GM12878 (cell line): ENCODE results near the gene KRT31. TPM values are rescaled to one million over a fixed set of nuclear protein-coding genes. Genes with fewer than 3 reads are reported as not detected.

ENCODE experiments used
- ATAC-seq: fragments of 200-7000 bp; cut with Tn5 transposase; 3 replicates; pipeline ENCODE4 v1.9.1; 2020; ENCODE audit warnings: mild to moderate bottlenecking, moderate library complexity
- BruUV-seq: library from RNA; stranded (reverse); fragments of 400-500 nt; replicated peaks from 2 replicates; lab custom pipeline; 2021; lab: Mats Ljungman, UMichigan
- CTCF ChIA-PET: fragments of 300-600 bp; sonication (Branson Sonifier 250); formaldehyde crosslinking; extraction: SDS; loops from one replicate; lab custom pipeline; 2021; ENCODE audit warnings: inconsistent platforms; lab: Yijun Ruan, JAX
- POLR2A ChIA-PET: fragments of 350-600 bp; formaldehyde crosslinking; extraction: SDS; loops from one replicate; lab custom pipeline; 2021; ENCODE audit warnings: inconsistent platforms; lab: Charles Lee
- RAD21 ChIA-PET: fragments of 300-600 bp; sonication (Branson Sonifier 250); formaldehyde crosslinking; loops from one replicate; lab custom pipeline; 2023; ENCODE audit warnings: antibody characterized with exemption; ENCODE audit not compliant: unreplicated experiment; lab: Charles Lee
- SMC1A ChIA-PET: fragments of 300-600 bp; sonication (Branson Sonifier 250); formaldehyde crosslinking; loops from one replicate; lab custom pipeline; 2023; ENCODE audit not compliant: unreplicated experiment, uncharacterized antibody; lab: Charles Lee
- DNase-seq: peaks from one replicate; pipeline ENCODE4 v3.0.0-alpha.2; 2011; ENCODE audit warnings: low read depth, low spot score
- FAIRE-seq: peaks from 3 replicates; lab custom pipeline; 2011; peaks lifted over from hg19 to GRCh38; lab: Jason Lieb, UNC
- H2AFZ ChIP-seq: 2 replicates; pipeline ENCODE4 v1.6.0; 2011; ENCODE audit warnings: low read depth, low read length, control low read depth; ENCODE audit not compliant: control insufficient read depth
- H3K27ac ChIP-seq: 2 replicates; pipeline ENCODE4 v1.5.1; 2011; ENCODE audit warnings: control low read depth; ENCODE audit not compliant: control insufficient read depth, insufficient read depth
- H3K27me3 ChIP-seq, 2 experiments: replicated peaks in 1 of 2; 2 replicates each; pipeline versions ENCODE4 v1.6.0 to v1.6.1; 2011; ENCODE audit warnings: low read length in 1 of 2; ENCODE audit not compliant: control insufficient read depth in 2 of 2, insufficient read depth in 2 of 2
- H3K36me3 ChIP-seq, 2 experiments: 2 replicates each; pipeline ENCODE4 v1.5.1; 2011; ENCODE audit warnings: low read length in 1 of 2; ENCODE audit not compliant: control insufficient read depth in 2 of 2, insufficient read depth in 2 of 2
- H3K4me1 ChIP-seq: 2 replicates; pipeline ENCODE4 v1.6.1; 2011; ENCODE audit warnings: mild to moderate bottlenecking, low read length, moderate library complexity, mixed read lengths; ENCODE audit not compliant: control insufficient read depth, insufficient read depth
- H3K4me2 ChIP-seq: 2 replicates; pipeline ENCODE4 v1.6.0; 2011; ENCODE audit warnings: control low read depth; ENCODE audit not compliant: control insufficient read depth, insufficient read depth
- H3K4me3 ChIP-seq: fragments of 200-600 bp; sonication (generic); 2 replicates; pipeline ENCODE4 v1.5.1; 2016
- H3K79me2 ChIP-seq: 2 replicates; pipeline ENCODE4 v1.6.0; 2011; ENCODE audit warnings: low read length; ENCODE audit not compliant: control insufficient read depth, insufficient read depth
- H3K9ac ChIP-seq: 2 replicates; pipeline ENCODE4 v1.8.0; 2011; ENCODE audit warnings: low read length, control low read depth, mixed read lengths; ENCODE audit not compliant: control insufficient read depth, insufficient read depth
- H3K9me3 ChIP-seq: replicated peaks from 3 replicates; pipeline ENCODE4 v1.5.1; 2011; ENCODE audit warnings: mild to moderate bottlenecking, low read length; ENCODE audit not compliant: control insufficient read depth, insufficient read depth
- H4K20me1 ChIP-seq: 2 replicates; pipeline ENCODE4 v1.6.0; 2011; ENCODE audit not compliant: control insufficient read depth, insufficient read depth
- BACH1 ChIP-seq: fragments of 450-650 bp; IDR thresholded peaks from 2 replicates; pipeline ENCODE4 v1.6.1; 2017; ENCODE audit warnings: mild to moderate bottlenecking, borderline replicate concordance
- CHD2 ChIP-seq: IDR thresholded peaks from 2 replicates; pipeline ENCODE4 v1.6.1; 2011; ENCODE audit warnings: low read depth, low read length, improper control_type of control experiment, borderline replicate concordance
- CHD4 ChIP-seq: fragments of 200-600 bp; sonication (generic); IDR thresholded peaks from 2 replicates; pipeline ENCODE4 v1.6.1; 2016; ENCODE audit warnings: mild to moderate bottlenecking
- FOXM1 ChIP-seq: IDR thresholded peaks from 2 replicates; pipeline ENCODE4 v1.6.1; 2012; ENCODE audit warnings: low read depth, mild to moderate bottlenecking, inconsistent platforms, low read length, moderate library complexity
- GATAD2B ChIP-seq: fragments of 450-650 bp; conservative IDR thresholded peaks from 2 replicates; pipeline ENCODE4 v1.6.1; 2017; ENCODE audit warnings: low read depth, mild to moderate bottlenecking, moderate library complexity
- HDAC2 ChIP-seq: fragments of 200-600 bp; sonication (generic); IDR thresholded peaks from 2 replicates; pipeline ENCODE4 v1.6.1; 2017
- MTA2 ChIP-seq: fragments of 450-650 bp; IDR thresholded peaks from 2 replicates; pipeline ENCODE4 v1.6.1; 2016; ENCODE audit warnings: low read depth, mild to moderate bottlenecking, moderate library complexity
- POLR2AphosphoS2 ChIP-seq: IDR thresholded peaks from 2 replicates; pipeline ENCODE4 v1.6.1; 2011; ENCODE audit warnings: low read depth, mild to moderate bottlenecking, low read length, improper control_type of control experiment, moderate library complexity
- RBBP5 ChIP-seq: fragments of 200-600 bp; sonication (generic); conservative IDR thresholded peaks from 2 replicates; pipeline ENCODE4 v1.6.1; 2016
- ZNF24 ChIP-seq: fragments of 450-650 bp; IDR thresholded peaks from 2 replicates; pipeline ENCODE4 v1.6.1; 2017; ENCODE audit warnings: antibody characterized with exemption, mild to moderate bottlenecking
- ZSCAN29 ChIP-seq: fragments of 450-650 bp; IDR thresholded peaks from 2 replicates; pipeline ENCODE4 v1.6.1; 2017; ENCODE audit warnings: mild to moderate bottlenecking, moderate library complexity
- whole genome bisulfite sequencing: methylation state at CpG from one replicate; pipeline ENCODE4 v1.1.6; 2016; ENCODE audit warnings: low lambda C conversion rate; ENCODE audit not compliant: insufficient replicate concordance, insufficient coverage; ENCODE audit errors: missing lambda C conversion rate; 5-methylcytosine and 5-hydroxymethylcytosine counted together
- in situ Hi-C: fragments of 300-500 bp; cut with MboI; formaldehyde crosslinking; loops from 9 replicates; pipeline ENCODE4 v1.14.3; 2018; ENCODE audit warnings: mixed read lengths
- intact Hi-C: fragments of 100-400 bp; cut with micrococcal nuclease; formaldehyde crosslinking; loops from one replicate; pipeline ENCODE4 v1.14.2; 2022; ENCODE audit not compliant: unreplicated experiment
- polyA plus RNA-seq, 11 experiments: library from polyadenylated mRNA; depleted of rRNA in 4 of 11; unstranded in 6 of 11; stranded (reverse) in 5 of 11; fragments of >200 nt; fragmentation: Nextera tagmentation in 4 of 11; fragmentation: Illumina TruSeq in 1 of 11; extraction: Ambion mirVana in 4 of 11; extraction: Trizol in 1 of 11; gene quantifications; 1 replicate in 1 of 11; 2 replicates in 10 of 11; pipeline versions ENCODE4 v1.2.1 to v1.2.3, GENCODE V29; 2011 to 2016; ENCODE audit warnings: inconsistent platforms in 2 of 11, missing spikeins in 2 of 11, low read depth in 1 of 11
- total RNA-seq, 4 experiments: library from RNA; depleted of rRNA in 3 of 4; stranded (reverse); fragments of >200 nt in 3 of 4; fragmentation: Illumina TruSeq in 1 of 4; extraction: Trizol in 1 of 4; gene quantifications; 2 replicates each; pipeline versions ENCODE4 v1.2.1 to v1.2.3, GENCODE V29; 2013 to 2021
- TF ChIP-seq, protein P1 (sequence below): fragments of 450-650 bp; IDR thresholded peaks from 2 replicates; pipeline ENCODE4 v1.6.1; 2018; ENCODE audit warnings: mild to moderate bottlenecking, low read depth, moderate library complexity; ENCODE audit not compliant: partially characterized antibody
- TF ChIP-seq, protein P2 (sequence below), 3 experiments: IDR thresholded peaks in 2 of 3; conservative IDR thresholded peaks in 1 of 3; 2 replicates each; pipeline ENCODE4 v1.5.1; 2011; ENCODE audit warnings: low read depth in 3 of 3, low read length in 3 of 3, mild to moderate bottlenecking in 3 of 3, control low read depth in 2 of 3, moderate library complexity in 2 of 3, inconsistent platforms in 1 of 3, mixed read lengths in 1 of 3; ENCODE audit not compliant: control insufficient read depth in 2 of 3, insufficient read depth in 1 of 3; ENCODE audit errors: extremely low read depth in 1 of 3
- TF ChIP-seq, protein P3 (sequence below): IDR thresholded peaks from 2 replicates; pipeline ENCODE4 v1.6.1; 2012; ENCODE audit warnings: low read depth, low read length, improper control_type of control experiment
- TF ChIP-seq, protein P4 (sequence below): IDR thresholded peaks from 2 replicates; pipeline ENCODE4 v1.6.1; 2012; ENCODE audit warnings: improper control_type of control experiment, low read depth, low read length; ENCODE audit not compliant: insufficient replicate concordance

Gene KRT31
- total and polyA plus RNA-seq, 10 of the 15 experiments (the other 5 are each of a cell fraction or from before 2014, with no cell fraction given) = not detected

GRCh38 chr17:41351177-41351576, 46.2 kb downstream of the KRT31 start:
- intact Hi-C loops = no loop called here
- WGBS = 15% methylated on average over 2 of the region's 2 CpGs
- TF ChIP-seq BACH1 = no peak
- TF ChIP-seq POLR2AphosphoS2 = no peak
- TF ChIP-seq, protein P1, sequence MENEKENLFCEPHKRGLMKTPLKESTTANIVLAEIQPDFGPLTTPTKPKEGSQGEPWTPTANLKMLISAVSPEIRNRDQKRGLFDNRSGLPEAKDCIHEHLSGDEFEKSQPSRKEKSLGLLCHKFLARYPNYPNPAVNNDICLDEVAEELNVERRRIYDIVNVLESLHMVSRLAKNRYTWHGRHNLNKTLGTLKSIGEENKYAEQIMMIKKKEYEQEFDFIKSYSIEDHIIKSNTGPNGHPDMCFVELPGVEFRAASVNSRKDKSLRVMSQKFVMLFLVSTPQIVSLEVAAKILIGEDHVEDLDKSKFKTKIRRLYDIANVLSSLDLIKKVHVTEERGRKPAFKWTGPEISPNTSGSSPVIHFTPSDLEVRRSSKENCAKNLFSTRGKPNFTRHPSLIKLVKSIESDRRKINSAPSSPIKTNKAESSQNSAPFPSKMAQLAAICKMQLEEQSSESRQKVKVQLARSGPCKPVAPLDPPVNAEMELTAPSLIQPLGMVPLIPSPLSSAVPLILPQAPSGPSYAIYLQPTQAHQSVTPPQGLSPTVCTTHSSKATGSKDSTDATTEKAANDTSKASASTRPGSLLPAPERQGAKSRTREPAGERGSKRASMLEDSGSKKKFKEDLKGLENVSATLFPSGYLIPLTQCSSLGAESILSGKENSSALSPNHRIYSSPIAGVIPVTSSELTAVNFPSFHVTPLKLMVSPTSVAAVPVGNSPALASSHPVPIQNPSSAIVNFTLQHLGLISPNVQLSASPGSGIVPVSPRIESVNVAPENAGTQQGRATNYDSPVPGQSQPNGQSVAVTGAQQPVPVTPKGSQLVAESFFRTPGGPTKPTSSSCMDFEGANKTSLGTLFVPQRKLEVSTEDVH = no peak
- TF ChIP-seq ZNF24 = no peak
- TF ChIP-seq HDAC2 = no peak
- no peak for TF ChIP-seq FOXM1
- no peak for TF ChIP-seq ZSCAN29
- TF ChIP-seq CHD4 = no peak
- no peak for TF ChIP-seq RBBP5
- TF ChIP-seq, protein P2, sequence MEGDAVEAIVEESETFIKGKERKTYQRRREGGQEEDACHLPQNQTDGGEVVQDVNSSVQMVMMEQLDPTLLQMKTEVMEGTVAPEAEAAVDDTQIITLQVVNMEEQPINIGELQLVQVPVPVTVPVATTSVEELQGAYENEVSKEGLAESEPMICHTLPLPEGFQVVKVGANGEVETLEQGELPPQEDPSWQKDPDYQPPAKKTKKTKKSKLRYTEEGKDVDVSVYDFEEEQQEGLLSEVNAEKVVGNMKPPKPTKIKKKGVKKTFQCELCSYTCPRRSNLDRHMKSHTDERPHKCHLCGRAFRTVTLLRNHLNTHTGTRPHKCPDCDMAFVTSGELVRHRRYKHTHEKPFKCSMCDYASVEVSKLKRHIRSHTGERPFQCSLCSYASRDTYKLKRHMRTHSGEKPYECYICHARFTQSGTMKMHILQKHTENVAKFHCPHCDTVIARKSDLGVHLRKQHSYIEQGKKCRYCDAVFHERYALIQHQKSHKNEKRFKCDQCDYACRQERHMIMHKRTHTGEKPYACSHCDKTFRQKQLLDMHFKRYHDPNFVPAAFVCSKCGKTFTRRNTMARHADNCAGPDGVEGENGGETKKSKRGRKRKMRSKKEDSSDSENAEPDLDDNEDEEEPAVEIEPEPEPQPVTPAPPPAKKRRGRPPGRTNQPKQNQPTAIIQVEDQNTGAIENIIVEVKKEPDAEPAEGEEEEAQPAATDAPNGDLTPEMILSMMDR (IDR thresholded peaks at IDR 0.05 in 2 of 3, conservative IDR thresholded peaks at IDR 0.05 in 1 of 3; ENCODE audit: control insufficient read depth in 2 of 3, extremely low read depth in 1 of 3, insufficient read depth in 1 of 3, low read depth in 3 of 3, low read length in 3 of 3) = no peak
- no peak for TF ChIP-seq MTA2
- TF ChIP-seq CHD2 = no peak
- TF ChIP-seq GATAD2B = no peak
- TF ChIP-seq, protein P3, sequence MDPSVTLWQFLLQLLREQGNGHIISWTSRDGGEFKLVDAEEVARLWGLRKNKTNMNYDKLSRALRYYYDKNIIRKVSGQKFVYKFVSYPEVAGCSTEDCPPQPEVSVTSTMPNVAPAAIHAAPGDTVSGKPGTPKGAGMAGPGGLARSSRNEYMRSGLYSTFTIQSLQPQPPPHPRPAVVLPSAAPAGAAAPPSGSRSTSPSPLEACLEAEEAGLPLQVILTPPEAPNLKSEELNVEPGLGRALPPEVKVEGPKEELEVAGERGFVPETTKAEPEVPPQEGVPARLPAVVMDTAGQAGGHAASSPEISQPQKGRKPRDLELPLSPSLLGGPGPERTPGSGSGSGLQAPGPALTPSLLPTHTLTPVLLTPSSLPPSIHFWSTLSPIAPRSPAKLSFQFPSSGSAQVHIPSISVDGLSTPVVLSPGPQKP = no peak
- TF ChIP-seq, protein P4, sequence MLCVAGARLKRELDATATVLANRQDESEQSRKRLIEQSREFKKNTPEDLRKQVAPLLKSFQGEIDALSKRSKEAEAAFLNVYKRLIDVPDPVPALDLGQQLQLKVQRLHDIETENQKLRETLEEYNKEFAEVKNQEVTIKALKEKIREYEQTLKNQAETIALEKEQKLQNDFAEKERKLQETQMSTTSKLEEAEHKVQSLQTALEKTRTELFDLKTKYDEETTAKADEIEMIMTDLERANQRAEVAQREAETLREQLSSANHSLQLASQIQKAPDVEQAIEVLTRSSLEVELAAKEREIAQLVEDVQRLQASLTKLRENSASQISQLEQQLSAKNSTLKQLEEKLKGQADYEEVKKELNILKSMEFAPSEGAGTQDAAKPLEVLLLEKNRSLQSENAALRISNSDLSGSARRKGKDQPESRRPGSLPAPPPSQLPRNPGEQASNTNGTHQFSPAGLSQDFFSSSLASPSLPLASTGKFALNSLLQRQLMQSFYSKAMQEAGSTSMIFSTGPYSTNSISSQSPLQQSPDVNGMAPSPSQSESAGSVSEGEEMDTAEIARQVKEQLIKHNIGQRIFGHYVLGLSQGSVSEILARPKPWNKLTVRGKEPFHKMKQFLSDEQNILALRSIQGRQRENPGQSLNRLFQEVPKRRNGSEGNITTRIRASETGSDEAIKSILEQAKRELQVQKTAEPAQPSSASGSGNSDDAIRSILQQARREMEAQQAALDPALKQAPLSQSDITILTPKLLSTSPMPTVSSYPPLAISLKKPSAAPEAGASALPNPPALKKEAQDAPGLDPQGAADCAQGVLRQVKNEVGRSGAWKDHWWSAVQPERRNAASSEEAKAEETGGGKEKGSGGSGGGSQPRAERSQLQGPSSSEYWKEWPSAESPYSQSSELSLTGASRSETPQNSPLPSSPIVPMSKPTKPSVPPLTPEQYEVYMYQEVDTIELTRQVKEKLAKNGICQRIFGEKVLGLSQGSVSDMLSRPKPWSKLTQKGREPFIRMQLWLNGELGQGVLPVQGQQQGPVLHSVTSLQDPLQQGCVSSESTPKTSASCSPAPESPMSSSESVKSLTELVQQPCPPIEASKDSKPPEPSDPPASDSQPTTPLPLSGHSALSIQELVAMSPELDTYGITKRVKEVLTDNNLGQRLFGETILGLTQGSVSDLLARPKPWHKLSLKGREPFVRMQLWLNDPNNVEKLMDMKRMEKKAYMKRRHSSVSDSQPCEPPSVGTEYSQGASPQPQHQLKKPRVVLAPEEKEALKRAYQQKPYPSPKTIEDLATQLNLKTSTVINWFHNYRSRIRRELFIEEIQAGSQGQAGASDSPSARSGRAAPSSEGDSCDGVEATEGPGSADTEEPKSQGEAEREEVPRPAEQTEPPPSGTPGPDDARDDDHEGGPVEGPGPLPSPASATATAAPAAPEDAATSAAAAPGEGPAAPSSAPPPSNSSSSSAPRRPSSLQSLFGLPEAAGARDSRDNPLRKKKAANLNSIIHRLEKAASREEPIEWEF = no peak

More at GRCh38 chr17:41351177-41351576, 46.2 kb downstream of the KRT31 start:
- ChIA-PET CTCF (no interaction called here), POLR2A (no interaction called here), SMC1A (interaction anchor here (0.6 kb wide), 1 partner anchor 69 kb away, joined by 3 read pairs; no protein-coding TSS in a partner anchor), RAD21 (no interaction called here)
- Histone ChIP-seq H3K27me3 (no peaks in the 10 kb centered on the region; a peak in 1 of 4 replicates), H3K27ac (no peak overlapping the region), H3K4me3 (no peak overlapping the region), H3K4me2 (no peak overlapping the region), H3K36me3 (no peaks in the 10 kb centered on the region), H3K79me2 (no peaks in the 10 kb centered on the region), H4K20me1 (no peaks in the 10 kb centered on the region), H2AFZ (no peak overlapping the region), H3K4me1 (no peaks in the 10 kb centered on the region), H3K9ac (no peak overlapping the region), H3K9me3 (no peaks in the 10 kb centered on the region; the same call in 2 of the 3 replicates)
- no TSS peak for BruUV-seq
- in situ Hi-C loops = no loop called here
- DNase-seq = no peak
- ATAC-seq = no peak
- FAIRE-seq = no peak
